ENCODE data around the gene TRPV2.

DNA sequence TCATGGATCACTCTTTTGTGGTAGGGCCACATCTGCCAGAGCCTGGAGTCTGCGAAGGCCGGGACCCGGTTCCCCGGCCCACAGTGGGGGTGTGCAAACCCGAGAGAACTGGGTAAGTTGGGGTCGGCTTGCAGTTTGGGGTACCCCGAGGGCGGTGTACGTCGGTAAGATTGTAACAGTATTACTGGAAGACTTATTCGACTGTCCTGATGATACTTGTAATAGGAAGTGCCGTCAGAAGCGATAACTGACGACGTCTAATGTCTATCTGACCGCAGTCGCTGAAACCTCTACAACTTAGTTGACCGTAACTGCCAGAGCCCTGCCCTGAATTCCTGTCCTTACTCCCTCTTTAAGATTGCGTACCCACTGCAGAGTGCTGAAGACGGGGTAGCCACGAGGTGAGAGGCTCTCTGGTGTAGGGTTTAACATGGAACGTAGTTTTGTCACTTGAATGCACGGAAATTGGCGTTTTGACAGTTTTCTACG, 24.0 kb downstream of the TRPV2 start:
- TF ChIP-seq, protein P1, sequence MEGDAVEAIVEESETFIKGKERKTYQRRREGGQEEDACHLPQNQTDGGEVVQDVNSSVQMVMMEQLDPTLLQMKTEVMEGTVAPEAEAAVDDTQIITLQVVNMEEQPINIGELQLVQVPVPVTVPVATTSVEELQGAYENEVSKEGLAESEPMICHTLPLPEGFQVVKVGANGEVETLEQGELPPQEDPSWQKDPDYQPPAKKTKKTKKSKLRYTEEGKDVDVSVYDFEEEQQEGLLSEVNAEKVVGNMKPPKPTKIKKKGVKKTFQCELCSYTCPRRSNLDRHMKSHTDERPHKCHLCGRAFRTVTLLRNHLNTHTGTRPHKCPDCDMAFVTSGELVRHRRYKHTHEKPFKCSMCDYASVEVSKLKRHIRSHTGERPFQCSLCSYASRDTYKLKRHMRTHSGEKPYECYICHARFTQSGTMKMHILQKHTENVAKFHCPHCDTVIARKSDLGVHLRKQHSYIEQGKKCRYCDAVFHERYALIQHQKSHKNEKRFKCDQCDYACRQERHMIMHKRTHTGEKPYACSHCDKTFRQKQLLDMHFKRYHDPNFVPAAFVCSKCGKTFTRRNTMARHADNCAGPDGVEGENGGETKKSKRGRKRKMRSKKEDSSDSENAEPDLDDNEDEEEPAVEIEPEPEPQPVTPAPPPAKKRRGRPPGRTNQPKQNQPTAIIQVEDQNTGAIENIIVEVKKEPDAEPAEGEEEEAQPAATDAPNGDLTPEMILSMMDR (IDR thresholded peaks at IDR 0.05): no peak
- TF ChIP-seq POLR2A (IDR thresholded peaks at IDR 0.05): no peak
